Activated CD4-positive, CD25-positive, alpha-beta regulatory T cell treated with anti-CD3 and anti-CD28 coated beads, Interleukin-2, amount 50 U/mL, for 72 hours (primary cell): ENCODE data around the gene CCDC146.
"Not testable (repeated sequence)": the region's sequence is repeated elsewhere in the genome, so short reads cannot be mapped to it uniquely, and the experiment has no call there.

Experiments
- DNase-seq: peaks from one replicate; pipeline ENCODE4 v3.0.0; 2021

CCDC146 gene

GRCh38 chr7:77331938-77332695 lies 209.7 kb downstream of the CCDC146 start:
- peak; percentile 34 for DNase-seq

DNA sequence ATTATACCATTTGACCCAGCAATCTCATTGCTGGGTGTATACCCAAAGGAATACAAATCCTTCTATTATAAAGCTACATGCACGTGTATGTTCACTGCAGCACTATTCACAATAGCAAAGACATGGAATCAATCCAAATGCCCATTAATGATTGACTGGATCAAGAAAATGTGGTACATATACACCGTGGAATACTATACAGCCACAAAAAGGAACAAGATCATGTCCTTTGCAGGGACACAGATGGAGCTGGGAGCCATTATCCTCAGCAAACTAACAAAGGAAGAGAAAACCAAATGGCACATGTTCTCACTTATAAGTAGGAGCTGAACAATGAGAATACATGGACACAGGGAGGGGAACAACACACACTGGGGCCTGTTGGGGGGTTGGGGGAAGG lies 211.6 kb downstream of the CCDC146 start:
- DNase-seq, result not testable (repeated sequence)

DNA sequence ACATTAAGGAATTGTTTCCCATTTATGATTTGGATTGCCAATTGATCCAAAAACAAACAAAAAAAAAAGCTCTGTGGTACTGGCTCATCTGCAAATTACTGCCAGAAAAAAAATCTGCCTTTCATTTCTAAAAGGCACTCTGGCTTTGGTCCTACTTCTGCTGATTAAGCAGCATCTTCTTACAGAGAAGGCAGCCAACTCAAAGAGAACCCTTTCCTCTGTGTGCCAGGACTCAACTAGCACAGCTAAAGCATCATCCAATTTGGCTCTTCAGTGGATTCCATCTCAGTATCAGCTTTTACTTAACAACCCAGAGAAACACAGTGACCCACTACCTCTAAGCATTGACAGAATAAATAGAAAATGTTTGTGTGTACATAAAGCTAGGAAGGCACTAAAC lies 213.2 kb downstream of the CCDC146 start:
- no peak for DNase-seq

DNA sequence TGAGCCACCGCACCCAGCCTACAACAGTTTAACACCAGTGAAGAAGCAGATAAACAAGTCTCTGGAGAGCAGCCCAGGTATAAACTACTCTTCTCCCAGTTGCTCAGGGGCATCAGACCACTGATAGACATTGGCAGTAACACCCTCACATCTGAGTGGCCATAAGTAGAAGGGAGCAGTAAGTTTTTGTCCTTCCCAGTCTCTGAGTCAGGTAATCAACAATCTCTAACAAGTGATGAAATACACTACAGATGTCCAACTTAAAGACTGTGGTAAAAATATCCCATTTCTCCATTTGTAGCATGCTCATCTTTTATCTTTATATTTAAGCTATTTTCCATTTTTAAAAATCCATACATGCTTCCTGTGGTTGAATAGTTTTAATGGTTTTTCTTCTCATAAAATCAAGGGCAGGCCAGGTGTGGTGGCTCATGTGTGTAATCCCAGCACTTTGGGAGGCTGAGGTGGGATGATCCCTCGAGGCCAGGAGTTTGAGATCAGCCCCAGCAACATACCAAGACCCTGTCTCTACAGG lies 215.1 kb downstream of the CCDC146 start:
- no peak for DNase-seq

- DNase-seq, result no peak
Observed at GRCh38 chr7:77338260-77338659, 215.8 kb downstream of the CCDC146 start.

GRCh38 chr7:77338883-77339629 lies 216.6 kb downstream of the CCDC146 start:
- DNase-seq, result no peak

GRCh38 chr7:77339726-77340125 lies 217.3 kb downstream of the CCDC146 start:
- DNase-seq, result no peak
